ENCODE data around the gene E2F7.

Gene E2F7

DNA sequence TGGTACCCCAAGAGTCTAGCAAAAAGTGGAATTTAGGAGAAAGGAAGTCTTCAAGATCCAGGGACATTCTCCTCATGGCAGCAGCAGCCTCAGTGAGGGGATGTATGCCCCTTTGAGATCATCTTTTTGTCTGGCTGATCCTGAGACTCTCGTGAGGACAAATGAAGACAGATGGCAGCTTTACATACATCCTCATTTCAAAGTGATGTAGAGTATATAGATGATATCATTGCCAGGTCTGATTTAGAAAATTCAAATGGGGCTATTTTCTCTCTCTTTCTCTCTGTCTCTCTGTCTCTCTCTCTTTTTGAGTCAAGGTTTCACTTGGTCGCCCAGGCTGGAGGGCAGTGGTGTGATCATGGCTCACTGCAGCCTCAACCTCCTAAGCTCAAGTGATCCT is 61.5 kb downstream of the E2F7 start:
- no peaks in the 10 kb centered on the region for H3K9me3 ChIP-seq (ENCODE audit: insufficient read depth, low read length)
- no peaks in the 10 kb centered on the region for H3K4me1 ChIP-seq (ENCODE audit: low read length)
- H2AFZ ChIP-seq (ENCODE audit: low read depth, low read length), result no peak overlapping the region
- H3K79me2 ChIP-seq (ENCODE audit: low read length), result no peaks in the 10 kb centered on the region
- no peaks in the 10 kb centered on the region for H3K27me3 ChIP-seq (ENCODE audit: low read depth, low read length)
- H4K20me1 ChIP-seq (ENCODE audit: insufficient read depth, low read length), result no peaks in the 10 kb centered on the region
- H3K4me2 ChIP-seq (ENCODE audit: low read length), result no peak overlapping the region
- no peak for TF ChIP-seq EZH2phosphoT487 (IDR thresholded peaks at IDR 0.05; ENCODE audit: low read depth)
- TF ChIP-seq, protein P1, sequence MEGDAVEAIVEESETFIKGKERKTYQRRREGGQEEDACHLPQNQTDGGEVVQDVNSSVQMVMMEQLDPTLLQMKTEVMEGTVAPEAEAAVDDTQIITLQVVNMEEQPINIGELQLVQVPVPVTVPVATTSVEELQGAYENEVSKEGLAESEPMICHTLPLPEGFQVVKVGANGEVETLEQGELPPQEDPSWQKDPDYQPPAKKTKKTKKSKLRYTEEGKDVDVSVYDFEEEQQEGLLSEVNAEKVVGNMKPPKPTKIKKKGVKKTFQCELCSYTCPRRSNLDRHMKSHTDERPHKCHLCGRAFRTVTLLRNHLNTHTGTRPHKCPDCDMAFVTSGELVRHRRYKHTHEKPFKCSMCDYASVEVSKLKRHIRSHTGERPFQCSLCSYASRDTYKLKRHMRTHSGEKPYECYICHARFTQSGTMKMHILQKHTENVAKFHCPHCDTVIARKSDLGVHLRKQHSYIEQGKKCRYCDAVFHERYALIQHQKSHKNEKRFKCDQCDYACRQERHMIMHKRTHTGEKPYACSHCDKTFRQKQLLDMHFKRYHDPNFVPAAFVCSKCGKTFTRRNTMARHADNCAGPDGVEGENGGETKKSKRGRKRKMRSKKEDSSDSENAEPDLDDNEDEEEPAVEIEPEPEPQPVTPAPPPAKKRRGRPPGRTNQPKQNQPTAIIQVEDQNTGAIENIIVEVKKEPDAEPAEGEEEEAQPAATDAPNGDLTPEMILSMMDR (IDR thresholded peaks at IDR 0.05; ENCODE audit: low read depth, low read length), result no peak
- no peak overlapping the region for H3K4me3 ChIP-seq (ENCODE audit: low read length)
- H3K9ac ChIP-seq (ENCODE audit: low read length), result no peak overlapping the region
- no peak overlapping the region for H3K27ac ChIP-seq (ENCODE audit: low read length)
- no peaks in the 10 kb centered on the region for H3K36me3 ChIP-seq (replicated peaks; ENCODE audit: low read depth, low read length)

GRCh38 chr12:77003246-77003645 is 62.1 kb downstream of the E2F7 start:
- H3K4me3 ChIP-seq (ENCODE audit: low read length), result no peak overlapping the region
- H3K9ac ChIP-seq (ENCODE audit: low read length), result no peak overlapping the region
- no peak for TF ChIP-seq EZH2phosphoT487 (IDR thresholded peaks at IDR 0.05; ENCODE audit: low read depth)
- TF ChIP-seq, protein P1 (IDR thresholded peaks at IDR 0.05; ENCODE audit: low read depth, low read length), result no peak
- H3K9me3 ChIP-seq (ENCODE audit: insufficient read depth, low read length), result no peaks in the 10 kb centered on the region
- no peaks in the 10 kb centered on the region for H3K4me1 ChIP-seq (ENCODE audit: low read length)
- no peak overlapping the region for H2AFZ ChIP-seq (ENCODE audit: low read depth, low read length)
- no peaks in the 10 kb centered on the region for H3K27me3 ChIP-seq (ENCODE audit: low read depth, low read length)
- H3K36me3 ChIP-seq (replicated peaks; ENCODE audit: low read depth, low read length), result no peaks in the 10 kb centered on the region
- no peak overlapping the region for H3K4me2 ChIP-seq (ENCODE audit: low read length)
- no peak overlapping the region for H3K27ac ChIP-seq (ENCODE audit: low read length)
- no peaks in the 10 kb centered on the region for H3K79me2 ChIP-seq (ENCODE audit: low read length)
- no peaks in the 10 kb centered on the region for H4K20me1 ChIP-seq (ENCODE audit: insufficient read depth, low read length)

GRCh38 chr12:77002382-77002781 is 63.0 kb downstream of the E2F7 start:
- no peak overlapping the region for H3K4me3 ChIP-seq (ENCODE audit: low read length)
- no peaks in the 10 kb centered on the region for H3K79me2 ChIP-seq (ENCODE audit: low read length)
- no peak for TF ChIP-seq EZH2phosphoT487 (IDR thresholded peaks at IDR 0.05; ENCODE audit: low read depth)
- TF ChIP-seq, protein P1 (IDR thresholded peaks at IDR 0.05; ENCODE audit: low read depth, low read length), result no peak
- H4K20me1 ChIP-seq (ENCODE audit: insufficient read depth, low read length), result no peaks in the 10 kb centered on the region
- H2AFZ ChIP-seq (ENCODE audit: low read depth, low read length), result no peak overlapping the region
- no peak overlapping the region for H3K4me2 ChIP-seq (ENCODE audit: low read length)
- no peaks in the 10 kb centered on the region for H3K9me3 ChIP-seq (ENCODE audit: insufficient read depth, low read length)
- H3K9ac ChIP-seq (ENCODE audit: low read length), result no peak overlapping the region
- H3K4me1 ChIP-seq (ENCODE audit: low read length), result no peaks in the 10 kb centered on the region
- no peaks in the 10 kb centered on the region for H3K36me3 ChIP-seq (replicated peaks; ENCODE audit: low read depth, low read length)
- no peaks in the 10 kb centered on the region for H3K27me3 ChIP-seq (ENCODE audit: low read depth, low read length)
- H3K27ac ChIP-seq (ENCODE audit: low read length), result no peak overlapping the region

- Histone ChIP-seq H3K9ac (ENCODE audit: low read length) (no peak overlapping the region), H4K20me1 (ENCODE audit: insufficient read depth, low read length) (no peaks in the 10 kb centered on the region), H3K4me3 (ENCODE audit: low read length) (no peak overlapping the region), H3K27ac (ENCODE audit: low read length) (no peak overlapping the region), H2AFZ (ENCODE audit: low read depth, low read length) (no peak overlapping the region), H3K27me3 (ENCODE audit: low read depth, low read length) (no peaks in the 10 kb centered on the region), H3K9me3 (ENCODE audit: insufficient read depth, low read length) (no peaks in the 10 kb centered on the region), H3K36me3 (replicated peaks; ENCODE audit: low read depth, low read length) (no peaks in the 10 kb centered on the region), H3K4me1 (ENCODE audit: low read length) (no peaks in the 10 kb centered on the region), H3K79me2 (ENCODE audit: low read length) (no peaks in the 10 kb centered on the region), H3K4me2 (ENCODE audit: low read length) (no peak overlapping the region)
- TF ChIP-seq, protein P1 (IDR thresholded peaks at IDR 0.05; ENCODE audit: low read depth, low read length), result no peak
- no peak for TF ChIP-seq EZH2phosphoT487 (IDR thresholded peaks at IDR 0.05; ENCODE audit: low read depth)
These were observed 64.1 kb downstream of the E2F7 start for GRCh38 chr12:77001276-77001675.

All from OCI-LY3 (cell line).